HEK293 (cell line): ENCODE measurements around the gene MUC5AC.
"Not testable (repeated sequence)": the region's sequence is repeated elsewhere in the genome, so short reads cannot be mapped to it uniquely, and the experiment has no call there.

Experiments
- GLIS1 ChIP-seq: fragments of 450-650 bp; formaldehyde crosslinking; IDR thresholded peaks from 2 replicates; pipeline ENCODE4 v1.5.1; 2016; ENCODE audit warnings: missing biosample characterization, missing genetic modification characterization
- INSM2 ChIP-seq: fragments of 450-650 bp; formaldehyde crosslinking; IDR thresholded peaks from 2 replicates; pipeline ENCODE4 v1.5.1; 2016; ENCODE audit warnings: missing biosample characterization, missing genetic modification characterization
- ZBTB10 ChIP-seq: fragments of 450-650 bp; formaldehyde crosslinking; IDR thresholded peaks from 2 replicates; pipeline ENCODE4 v1.5.1; 2016; ENCODE audit warnings: missing biosample characterization, missing genetic modification characterization
- ZNF121 ChIP-seq: fragments of 450-650 bp; formaldehyde crosslinking; IDR thresholded peaks from 2 replicates; pipeline ENCODE4 v1.5.1; 2016; ENCODE audit warnings: missing biosample characterization, missing genetic modification characterization
- ZNF335 ChIP-seq: fragments of 450-650 bp; formaldehyde crosslinking; conservative IDR thresholded peaks from 2 replicates; pipeline ENCODE4 v1.5.1; 2016; ENCODE audit warnings: missing biosample characterization, missing genetic modification characterization
- ZNF571 ChIP-seq: fragments of 450-650 bp; formaldehyde crosslinking; IDR thresholded peaks from 2 replicates; pipeline ENCODE4 v1.5.0; 2017; ENCODE audit warnings: missing biosample characterization, missing genetic modification characterization

GRCh38 chr11:1247026-1247425 is 89.3 kb downstream of the MUC5AC start:
- TF ChIP-seq ZNF335 (tag by site-specific recombination); GLIS1 (tag by site-specific recombination); ZNF121 (tag by site-specific recombination); ZNF571; ZBTB10; INSM2 (tag by site-specific recombination): not testable (repeated sequence)
